GM12891 (cell line): ENCODE data around the gene ACKR2.

Experiments
- DNase-seq: peaks from one replicate; pipeline ENCODE4 v3.0.0; 2011; ENCODE audit warnings: low spot score; ENCODE audit not compliant: insufficient read length
- FAIRE-seq: peaks from 2 replicates; lab custom pipeline; 2011; peaks lifted over from hg19 to GRCh38; lab: Jason Lieb, UNC
- PAX5 ChIP-seq: IDR thresholded peaks from 2 replicates; pipeline ENCODE4 v1.6.1; 2011; ENCODE audit warnings: low read length, moderate library complexity, mild to moderate bottlenecking; ENCODE audit not compliant: insufficient read depth, severe bottlenecking
- POLR2A ChIP-seq: IDR thresholded peaks from 2 replicates; pipeline ENCODE4 v1.6.1; 2011; ENCODE audit warnings: low read depth, low read length, control low read depth
- POLR2AphosphoS5 ChIP-seq: IDR thresholded peaks from 2 replicates; pipeline ENCODE4 v1.6.1; 2011; ENCODE audit warnings: low read depth, low read length, control low read depth
- POU2F2 ChIP-seq: IDR thresholded peaks from 2 replicates; pipeline ENCODE4 v1.6.1; 2011; ENCODE audit warnings: low read depth, mild to moderate bottlenecking, control low read depth, low read length, moderate library complexity
- SPI1 ChIP-seq: IDR thresholded peaks from 2 replicates; pipeline ENCODE4 v1.6.1; 2011; ENCODE audit warnings: low read depth, low read length, control low read depth
- TAF1 ChIP-seq: IDR thresholded peaks from 2 replicates; pipeline ENCODE4 v1.6.1; 2011; ENCODE audit warnings: low read depth, low read length, control low read depth

ACKR2 gene

GRCh38 chr3:42853056-42853455, 43.8 kb downstream of the ACKR2 start:
- FAIRE-seq = no peak
- no peak for TF ChIP-seq PAX5
- no peak for TF ChIP-seq TAF1
- TF ChIP-seq SPI1 = no peak
- DNase-seq = no peak

- DNase-seq (no peak), FAIRE-seq (no peak)
- TF ChIP-seq POLR2A (no peak), TAF1 (no peak), POLR2AphosphoS5 (no peak), POU2F2 (no peak), SPI1 (no peak), PAX5 (no peak)
These were observed 44.6 kb downstream of the ACKR2 start for GRCh38 chr3:42853739-42854302.

GRCh38 chr3:42855219-42855546, 45.9 kb downstream of the ACKR2 start:
- no peak for FAIRE-seq
- DNase-seq = no peak
- TF ChIP-seq POLR2AphosphoS5 = no peak
- no peak for TF ChIP-seq SPI1
- no peak for TF ChIP-seq POLR2A
- TF ChIP-seq PAX5 = no peak
- TF ChIP-seq POU2F2 = no peak
- no peak for TF ChIP-seq TAF1

- no peak for FAIRE-seq
- no peak for DNase-seq
- no peak for TF ChIP-seq POLR2A
- no peak for TF ChIP-seq TAF1
- no peak for TF ChIP-seq POLR2AphosphoS5
- no peak for TF ChIP-seq PAX5
- no peak for TF ChIP-seq SPI1
- TF ChIP-seq POU2F2 = no peak
These were observed 46.5 kb downstream of the ACKR2 start for GRCh38 chr3:42855547-42856380.

GRCh38 chr3:42856544-42856943, 47.3 kb downstream of the ACKR2 start:
- TF ChIP-seq POLR2A = no peak
- no peak for TF ChIP-seq PAX5
- no peak for TF ChIP-seq POLR2AphosphoS5
- no peak for TF ChIP-seq TAF1
- TF ChIP-seq POU2F2 = no peak
- TF ChIP-seq SPI1 = no peak
- FAIRE-seq (no peak), DNase-seq (no peak)

- no peak for TF ChIP-seq PAX5
- no peak for TF ChIP-seq SPI1
- TF ChIP-seq POLR2A = no peak
- no peak for TF ChIP-seq POU2F2
- no peak for TF ChIP-seq POLR2AphosphoS5
- TF ChIP-seq TAF1 = no peak
- DNase-seq (no peak), FAIRE-seq (no peak)
These were observed 55.2 kb downstream of the ACKR2 start for GRCh38 chr3:42864321-42864950.

- FAIRE-seq (no peak), DNase-seq (no peak)
These were observed 56.0 kb downstream of the ACKR2 start for GRCh38 chr3:42865256-42865655.

GRCh38 chr3:42867138-42867537, 57.9 kb downstream of the ACKR2 start:
- FAIRE-seq = no peak
- TF ChIP-seq POU2F2 (no peak), POLR2A (no peak), TAF1 (no peak), PAX5 (no peak), SPI1 (no peak), POLR2AphosphoS5 (no peak)
- DNase-seq = no peak

More at GRCh38 chr3:42865256-42865655, 56.0 kb downstream of the ACKR2 start:
- TF ChIP-seq TAF1 = no peak
- TF ChIP-seq PAX5 = no peak
- TF ChIP-seq POU2F2 = no peak
- no peak for TF ChIP-seq POLR2AphosphoS5
- no peak for TF ChIP-seq SPI1
- no peak for TF ChIP-seq POLR2A

- TF ChIP-seq POU2F2 (no peak), SPI1 (no peak), POLR2A (no peak), POLR2AphosphoS5 (no peak), PAX5 (no peak), TAF1 (no peak)
- FAIRE-seq (no peak), DNase-seq (no peak)
These were observed 59.6 kb downstream of the ACKR2 start for GRCh38 chr3:42868841-42869240.

GRCh38 chr3:42871592-42872196, 62.4 kb downstream of the ACKR2 start:
- DNase-seq (no peak), FAIRE-seq (no peak)
- TF ChIP-seq PAX5 = no peak
- no peak for TF ChIP-seq SPI1
- no peak for TF ChIP-seq TAF1
- TF ChIP-seq POLR2A = no peak
- TF ChIP-seq POLR2AphosphoS5 = no peak
- TF ChIP-seq POU2F2 = no peak
